Osteocyte (in vitro differentiated cells): Measurements from ENCODE around the gene FRA10AC1. TPM values are rescaled to one million over a fixed set of nuclear protein-coding genes. Genes with fewer than 3 reads are reported as not detected.

ENCODE experiments used
- DNase-seq: peaks from one replicate; pipeline ENCODE4 v3.0.0; 2021; ENCODE audit warnings: mixed read lengths; ENCODE audit not compliant: unreplicated experiment; ENCODE audit errors: extremely low spot score
- H3K27ac Mint-ChIP-seq: one replicate; pipeline ENCODE4 v1.8.0; 2021; ENCODE audit warnings: mild to moderate bottlenecking, mixed read lengths; ENCODE audit not compliant: unreplicated experiment
- H3K27me3 Mint-ChIP-seq: one replicate; pipeline ENCODE4 v1.8.0; 2021; ENCODE audit warnings: mixed read lengths; ENCODE audit not compliant: unreplicated experiment
- H3K36me3 Mint-ChIP-seq: one replicate; pipeline ENCODE4 v1.8.0; 2021; ENCODE audit warnings: mixed read lengths; ENCODE audit not compliant: unreplicated experiment
- H3K4me1 Mint-ChIP-seq: one replicate; pipeline ENCODE4 v1.8.0; 2021; ENCODE audit warnings: mixed read lengths; ENCODE audit not compliant: unreplicated experiment
- H3K4me3 Mint-ChIP-seq: one replicate; pipeline ENCODE4 v1.8.0; 2021; ENCODE audit warnings: mild to moderate bottlenecking, moderate library complexity, mixed read lengths; ENCODE audit not compliant: unreplicated experiment
- H3K9me3 Mint-ChIP-seq: one replicate; pipeline ENCODE4 v1.8.0; 2021; ENCODE audit warnings: mixed read lengths; ENCODE audit not compliant: unreplicated experiment
- CTCF ChIP-seq: fragments of 200-600 bp; sonication (generic); IDR thresholded peaks from 2 replicates; pipeline ENCODE4 v1.5.0; 2021; ENCODE audit warnings: antibody characterized with exemption, mild to moderate bottlenecking, moderate library complexity
- total RNA-seq: library from RNA; stranded (reverse); gene quantifications from 2 replicates; pipeline ENCODE4 v1.2.1, GENCODE V29; 2021

FRA10AC1 gene
- total RNA-seq, 1 donor from 2014 or later, result 13.0 TPM

- Mint-ChIP-seq H3K9me3 (no peaks in the 10 kb centered on the region), H3K27ac (no peak overlapping the region), H3K4me3 (no peak overlapping the region), H3K4me1 (no peaks in the 10 kb centered on the region), H3K36me3 (no peaks in the 10 kb centered on the region), H3K27me3 (peaks cover 7% of the 10 kb centered on the region)
- DNase-seq, result no peak
- TF ChIP-seq CTCF, result no peak
These were observed 10.2 kb upstream of the FRA10AC1 start for GRCh38 chr10:93712593-93712992.

GRCh38 chr10:93711891-93712290 lies 9.5 kb upstream of the FRA10AC1 start:
- no peak overlapping the region for H3K4me3 Mint-ChIP-seq
- TF ChIP-seq CTCF, result no peak
- no peak overlapping the region for H3K27ac Mint-ChIP-seq
- H3K4me1 Mint-ChIP-seq, result no peaks in the 10 kb centered on the region
- H3K36me3 Mint-ChIP-seq, result no peaks in the 10 kb centered on the region
- no peak for DNase-seq
- no peaks in the 10 kb centered on the region for H3K9me3 Mint-ChIP-seq
- H3K27me3 Mint-ChIP-seq, result peaks cover 6% of the 10 kb centered on the region

- Mint-ChIP-seq H3K27ac (no peak overlapping the region), H3K4me3 (no peak overlapping the region), H3K36me3 (no peaks in the 10 kb centered on the region), H3K27me3 (peaks cover 5% of the 10 kb centered on the region), H3K4me1 (no peaks in the 10 kb centered on the region), H3K9me3 (no peaks in the 10 kb centered on the region)
- TF ChIP-seq CTCF, result no peak
- DNase-seq, result no peak
These were observed 8.0 kb upstream of the FRA10AC1 start for GRCh38 chr10:93710333-93710909.

- Mint-ChIP-seq H3K27ac (no peak overlapping the region), H3K36me3 (no peaks in the 10 kb centered on the region), H3K9me3 (no peaks in the 10 kb centered on the region), H3K4me3 (no peak overlapping the region), H3K4me1 (peaks cover 2% of the 10 kb centered on the region), H3K27me3 (peaks cover 3% of the 10 kb centered on the region)
- TF ChIP-seq CTCF, result no peak
- DNase-seq, result no peak
These were observed 5.2 kb upstream of the FRA10AC1 start for GRCh38 chr10:93707623-93708022.

GRCh38 chr10:93704451-93704850 lies 2.1 kb upstream of the FRA10AC1 start:
- TF ChIP-seq CTCF, result no peak
- no peak for DNase-seq
- peaks cover 4% of the 10 kb centered on the region for H3K4me1 Mint-ChIP-seq

More at GRCh38 chr10:93704451-93704850, 2.1 kb upstream of the FRA10AC1 start:
- H3K9me3 Mint-ChIP-seq, result no peaks in the 10 kb centered on the region
- peaks cover 3% of the 10 kb centered on the region for H3K27me3 Mint-ChIP-seq
- H3K4me3 Mint-ChIP-seq, result no peak overlapping the region
- H3K27ac Mint-ChIP-seq, result no peak overlapping the region
- no peaks in the 10 kb centered on the region for H3K36me3 Mint-ChIP-seq
